Calu3 (cell line): Measurements from ENCODE around the gene IRF2BP2. TPM values are rescaled to one million over a fixed set of nuclear protein-coding genes. Genes with fewer than 3 reads are reported as not detected.
"Not testable (repeated sequence)": the region's sequence is repeated elsewhere in the genome, so short reads cannot be mapped to it uniquely, and the experiment has no call there.

Experiments used
- BruUV-seq: library from RNA; stranded (reverse); fragments of 400-500 nt; replicated peaks from 2 replicates; lab custom pipeline; 2021; lab: Mats Ljungman, UMichigan
- CTCF ChIA-PET: fragments of 300-600 bp; sonication (Branson Sonifier 250); formaldehyde crosslinking; loops from one replicate; lab custom pipeline; 2022; ENCODE audit warnings: antibody characterized with exemption; lab: Charles Lee
- DNase-seq: peaks from one replicate; pipeline ENCODE4 v3.0.0; 2022
- H3K27ac Mint-ChIP-seq: one replicate; pipeline ENCODE4 v1.8.0; 2022; ENCODE audit warnings: mixed read lengths; ENCODE audit not compliant: unreplicated experiment
- H3K27me3 Mint-ChIP-seq: one replicate; pipeline ENCODE4 v1.8.0; 2022; ENCODE audit warnings: mixed read lengths; ENCODE audit not compliant: unreplicated experiment
- H3K36me3 Mint-ChIP-seq: one replicate; pipeline ENCODE4 v1.8.0; 2022; ENCODE audit warnings: mild to moderate bottlenecking, moderate library complexity, mixed read lengths; ENCODE audit not compliant: insufficient read depth, unreplicated experiment
- H3K4me1 Mint-ChIP-seq: one replicate; pipeline ENCODE4 v1.8.0; 2022; ENCODE audit warnings: mild to moderate bottlenecking, low read depth, mixed read lengths; ENCODE audit not compliant: unreplicated experiment
- H3K4me3 Mint-ChIP-seq: one replicate; pipeline ENCODE4 v1.8.0; 2022; ENCODE audit warnings: mild to moderate bottlenecking, low read depth, moderate library complexity, mixed read lengths; ENCODE audit not compliant: unreplicated experiment
- H3K9me3 Mint-ChIP-seq: one replicate; pipeline ENCODE4 v1.8.0; 2022; ENCODE audit warnings: low read depth, mixed read lengths; ENCODE audit not compliant: unreplicated experiment
- intact Hi-C: fragments of 100-400 bp; cut with micrococcal nuclease; formaldehyde crosslinking; loops from one replicate; pipeline ENCODE4 v1.10.0; 2022; ENCODE audit not compliant: unreplicated experiment
- total RNA-seq: library from RNA; stranded (reverse); gene quantifications from 2 replicates; pipeline ENCODE4 v1.2.3, GENCODE V29; 2022
- TF ChIP-seq, protein P1 (sequence below): fragments of 200-600 bp; IDR thresholded peaks from one replicate; pipeline ENCODE4 v1.8.0; 2022; ENCODE audit warnings: antibody characterized with exemption; ENCODE audit not compliant: unreplicated experiment

Gene IRF2BP2
- total RNA-seq, 1 experiment from 2014 or later: 192 TPM

DNA sequence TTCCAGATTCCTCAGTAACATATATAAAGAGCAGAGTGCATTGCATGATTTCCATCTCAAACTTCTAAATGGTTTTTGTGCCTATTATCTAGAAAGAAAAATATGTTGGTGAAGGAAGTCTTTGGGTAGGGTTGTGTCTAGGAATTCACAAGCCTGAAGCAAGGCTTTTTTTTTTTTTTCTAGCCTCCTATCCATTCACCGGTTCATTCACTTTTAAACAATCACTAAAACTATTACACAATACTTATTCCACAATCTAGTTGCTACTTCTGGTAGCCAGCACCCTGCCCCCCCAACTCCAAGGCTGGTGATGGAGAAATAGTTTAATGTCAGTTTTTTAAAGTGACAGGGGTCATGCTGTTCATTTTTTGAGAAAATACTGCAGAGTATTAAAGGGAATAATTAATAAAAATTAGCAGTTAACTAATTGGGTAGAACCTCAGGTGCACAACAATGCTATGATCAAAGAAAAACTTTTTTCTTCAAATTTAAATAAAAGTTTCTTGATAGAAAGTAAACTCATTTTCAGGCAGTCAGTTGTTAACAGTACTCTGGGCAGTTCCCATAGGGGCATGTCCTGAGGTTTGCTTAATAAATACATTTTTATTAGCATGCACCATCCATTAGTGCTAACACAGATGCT is 10.9 kb downstream of the IRF2BP2 start:
- H3K27ac Mint-ChIP-seq: peak overlapping the region; percentile 91
- CTCF ChIA-PET: interaction anchor here (0.6 to 1.5 kb wide), 6 partner anchors 13 to 505 kb away, joined by 3 to 7 read pairs (median 4); no protein-coding TSS in a partner anchor
- no TSS peak for BruUV-seq
- peaks cover 40% of the 10 kb centered on the region for H3K4me1 Mint-ChIP-seq
- intact Hi-C loops: loop anchor here (2.0 kb wide), 1 partner anchor 484 kb away; no protein-coding TSS in a partner anchor
- no peak for DNase-seq
- TF ChIP-seq, protein P1, sequence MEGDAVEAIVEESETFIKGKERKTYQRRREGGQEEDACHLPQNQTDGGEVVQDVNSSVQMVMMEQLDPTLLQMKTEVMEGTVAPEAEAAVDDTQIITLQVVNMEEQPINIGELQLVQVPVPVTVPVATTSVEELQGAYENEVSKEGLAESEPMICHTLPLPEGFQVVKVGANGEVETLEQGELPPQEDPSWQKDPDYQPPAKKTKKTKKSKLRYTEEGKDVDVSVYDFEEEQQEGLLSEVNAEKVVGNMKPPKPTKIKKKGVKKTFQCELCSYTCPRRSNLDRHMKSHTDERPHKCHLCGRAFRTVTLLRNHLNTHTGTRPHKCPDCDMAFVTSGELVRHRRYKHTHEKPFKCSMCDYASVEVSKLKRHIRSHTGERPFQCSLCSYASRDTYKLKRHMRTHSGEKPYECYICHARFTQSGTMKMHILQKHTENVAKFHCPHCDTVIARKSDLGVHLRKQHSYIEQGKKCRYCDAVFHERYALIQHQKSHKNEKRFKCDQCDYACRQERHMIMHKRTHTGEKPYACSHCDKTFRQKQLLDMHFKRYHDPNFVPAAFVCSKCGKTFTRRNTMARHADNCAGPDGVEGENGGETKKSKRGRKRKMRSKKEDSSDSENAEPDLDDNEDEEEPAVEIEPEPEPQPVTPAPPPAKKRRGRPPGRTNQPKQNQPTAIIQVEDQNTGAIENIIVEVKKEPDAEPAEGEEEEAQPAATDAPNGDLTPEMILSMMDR: no peak
- H3K9me3 Mint-ChIP-seq: peaks cover 12% of the 10 kb centered on the region
- peaks cover 60% of the 10 kb centered on the region for H3K36me3 Mint-ChIP-seq
- no peaks in the 10 kb centered on the region for H3K27me3 Mint-ChIP-seq
- peak overlapping the region; percentile 81 for H3K4me3 Mint-ChIP-seq

GRCh38 chr1:234597894-234598293 is 12.1 kb downstream of the IRF2BP2 start:
- Mint-ChIP-seq H3K4me3 (no peak overlapping the region), H3K27me3 (no peaks in the 10 kb centered on the region), H3K9me3 (peaks cover 13% of the 10 kb centered on the region), H3K27ac (peak overlapping the region; percentile 28), H3K36me3 (peaks cover 50% of the 10 kb centered on the region), H3K4me1 (peaks cover 29% of the 10 kb centered on the region)
- CTCF ChIA-PET: interaction anchor here (0.6 to 1.2 kb wide), 10 partner anchors 24 to 495 kb away, joined by 3 to 11 read pairs (median 4); no protein-coding TSS in a partner anchor
- no TSS peak for BruUV-seq
- intact Hi-C loops: loop anchor here (2.0 kb wide), 1 partner anchor 485 kb away; no protein-coding TSS in a partner anchor
- TF ChIP-seq, protein P1: no peak
- DNase-seq: peak; percentile 75

DNA sequence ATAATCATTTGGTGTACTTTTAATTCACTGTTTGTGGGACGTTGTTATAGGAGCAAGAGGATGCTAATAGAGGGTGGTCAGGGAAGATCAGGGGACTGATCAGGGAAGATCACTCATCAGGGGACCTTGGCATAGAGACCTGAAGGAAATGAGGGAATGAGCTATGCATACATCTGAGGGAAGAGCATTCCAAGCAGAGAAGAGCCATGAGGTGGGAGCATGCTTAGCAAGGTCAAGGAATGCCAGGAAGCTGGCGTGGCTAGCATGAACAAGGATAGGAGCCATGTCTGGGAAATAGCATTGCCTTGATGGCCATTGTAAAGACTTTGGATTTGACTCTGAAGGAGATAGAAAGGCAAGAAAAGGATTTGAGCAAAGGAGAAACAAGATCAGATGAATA is 14.1 kb downstream of the IRF2BP2 start:
- TF ChIP-seq, protein P1: no peak
- peaks cover 30% of the 10 kb centered on the region for H3K36me3 Mint-ChIP-seq
- CTCF ChIA-PET: no interaction called here
- H3K27ac Mint-ChIP-seq: peak overlapping the region; percentile 11
- peaks cover 9% of the 10 kb centered on the region for H3K4me1 Mint-ChIP-seq
- intact Hi-C loops: no loop called here
- no TSS peak for BruUV-seq
- H3K9me3 Mint-ChIP-seq: peaks cover 13% of the 10 kb centered on the region
- no peak for DNase-seq
- H3K4me3 Mint-ChIP-seq: no peak overlapping the region
- H3K27me3 Mint-ChIP-seq: no peaks in the 10 kb centered on the region

- Mint-ChIP-seq H3K36me3 (peaks cover 17% of the 10 kb centered on the region), H3K27ac (peak overlapping the region; percentile 19), H3K9me3 (peaks cover 16% of the 10 kb centered on the region)
- H3K4me3 Mint-ChIP-seq, BruUV-seq, CTCF ChIA-PET, intact Hi-C loops, H3K4me1 Mint-ChIP-seq, DNase-seq, H3K27me3 Mint-ChIP-seq: not testable (repeated sequence)
These were observed 15.4 kb downstream of the IRF2BP2 start for GRCh38 chr1:234594575-234594974.
